Inferior parietal cortex (tissue), 1 donor: Measurements from ENCODE around the gene CREBZF.
"Not testable (repeated sequence)": the region's sequence is repeated elsewhere in the genome, so short reads cannot be mapped to it uniquely, and the experiment has no call there.

Source experiments
- DNase-seq: peaks from one replicate; pipeline ENCODE4 v3.0.0-alpha.2; 2016; ENCODE audit errors: extremely low spot score

Gene CREBZF

GRCh38 chr11:85626496-85626895 lies 38.4 kb downstream of the CREBZF start:
- no peak for DNase-seq

GRCh38 chr11:85620256-85620655 lies 44.7 kb downstream of the CREBZF start:
- DNase-seq: no peak

DNA sequence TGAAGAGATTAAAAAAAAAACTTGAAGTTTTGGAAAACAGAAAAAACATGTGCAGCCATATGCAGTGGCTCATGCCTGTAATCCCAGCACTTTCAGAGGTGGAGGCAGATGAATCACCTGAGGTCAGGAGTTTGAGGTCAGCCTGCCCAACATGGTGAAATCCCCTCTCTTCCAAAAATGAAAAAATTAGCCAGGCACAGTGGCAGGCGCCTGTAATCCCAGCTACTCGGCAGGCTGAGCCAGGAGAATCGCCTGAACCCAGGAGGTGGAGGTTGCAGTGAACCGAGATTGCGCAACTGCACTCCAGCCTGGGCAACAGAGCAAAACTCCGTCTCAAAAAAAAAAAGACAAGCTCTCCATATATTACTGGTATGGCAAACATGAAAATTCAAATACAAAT lies 45.4 kb downstream of the CREBZF start:
- no peak for DNase-seq

- DNase-seq: not testable (repeated sequence)
Measured at GRCh38 chr11:85611643-85612042, 53.3 kb downstream of the CREBZF start.
